WERI-Rb-1 (cell line): ENCODE results near the gene SLC30A1.

Experiments used
- DNase-seq: peaks from one replicate; pipeline ENCODE4 v3.0.0-alpha.2; 2020
- H3K27ac ChIP-seq: fragments of 250-450 bp; sonication (Bioruptor Pico); 2 replicates; pipeline ENCODE4 v1.5.1; 2020; ENCODE audit warnings: mild to moderate bottlenecking, moderate library complexity
- H3K27me3 ChIP-seq: fragments of 250-450 bp; sonication (Bioruptor Pico); 2 replicates; pipeline ENCODE4 v1.5.1; 2021; ENCODE audit warnings: mild to moderate bottlenecking, low read depth, moderate library complexity; ENCODE audit not compliant: insufficient read depth, severe bottlenecking
- H3K36me3 ChIP-seq: fragments of 250-450 bp; sonication (Bioruptor Pico); 2 replicates; pipeline ENCODE4 v1.5.1; 2020; ENCODE audit warnings: mild to moderate bottlenecking, moderate library complexity
- H3K4me3 ChIP-seq: 2 replicates; pipeline ENCODE4 v1.5.1; 2011; ENCODE audit warnings: low read depth, mild to moderate bottlenecking, control low read depth, low read length
- H3K9me3 ChIP-seq: fragments of 250-450 bp; sonication (Bioruptor Pico); 2 replicates; pipeline ENCODE4 v1.5.1; 2021; ENCODE audit warnings: mild to moderate bottlenecking, moderate library complexity; ENCODE audit not compliant: severe bottlenecking
- CTCF ChIP-seq: IDR thresholded peaks from 2 replicates; pipeline ENCODE4 v1.5.1; 2011; ENCODE audit warnings: low read depth, mild to moderate bottlenecking, control low read depth, inconsistent platforms, low read length

The SLC30A1 gene

GRCh38 chr1:211526101-211526500 lies 52.9 kb downstream of the SLC30A1 start:
- Histone ChIP-seq H3K27me3 (no peaks in the 10 kb centered on the region), H3K4me3 (no peak overlapping the region), H3K9me3 (no peaks in the 10 kb centered on the region), H3K27ac (no peak overlapping the region), H3K36me3 (no peaks in the 10 kb centered on the region)
- no peak for DNase-seq
- TF ChIP-seq CTCF = no peak

- DNase-seq = no peak
- TF ChIP-seq CTCF = no peak
- no peaks in the 10 kb centered on the region for H3K36me3 ChIP-seq
These were observed 53.8 kb downstream of the SLC30A1 start for GRCh38 chr1:211525101-211525676.

GRCh38 chr1:211524521-211524920 lies 54.4 kb downstream of the SLC30A1 start:
- no peaks in the 10 kb centered on the region for H3K27me3 ChIP-seq
- TF ChIP-seq CTCF = no peak
- H3K4me3 ChIP-seq = no peak overlapping the region
- DNase-seq = no peak
- H3K36me3 ChIP-seq = no peaks in the 10 kb centered on the region
- no peak overlapping the region for H3K27ac ChIP-seq
- H3K9me3 ChIP-seq = no peaks in the 10 kb centered on the region

More at GRCh38 chr1:211525101-211525676, 53.8 kb downstream of the SLC30A1 start:
- Histone ChIP-seq H3K9me3 (no peaks in the 10 kb centered on the region), H3K4me3 (no peak overlapping the region), H3K27me3 (no peaks in the 10 kb centered on the region), H3K27ac (no peak overlapping the region)

GRCh38 chr1:211522804-211523203 lies 56.2 kb downstream of the SLC30A1 start:
- Histone ChIP-seq H3K27me3 (no peaks in the 10 kb centered on the region), H3K9me3 (no peaks in the 10 kb centered on the region), H3K4me3 (no peak overlapping the region), H3K27ac (peak overlapping the region; percentile 68), H3K36me3 (no peaks in the 10 kb centered on the region)
- TF ChIP-seq CTCF = no peak
- DNase-seq = no peak
